GM18951 (cell line): ENCODE measurements around the gene BCL11A.

ENCODE experiments used
- POLR2A ChIP-seq: IDR thresholded peaks from 4 replicates; pipeline ENCODE4 v1.6.1; 2011; ENCODE audit warnings: mild to moderate bottlenecking; ENCODE audit not compliant: insufficient read length, insufficient read depth; ENCODE audit errors: extremely low read depth
- in situ Hi-C: fragments of 300-500 bp; cut with MboI; formaldehyde crosslinking; loops from one replicate; pipeline ENCODE4 v1.12.0; 2022; ENCODE audit warnings: low sequenced_read_pairs, mixed read lengths, inconsistent platforms; ENCODE audit not compliant: unreplicated experiment

BCL11A gene

DNA sequence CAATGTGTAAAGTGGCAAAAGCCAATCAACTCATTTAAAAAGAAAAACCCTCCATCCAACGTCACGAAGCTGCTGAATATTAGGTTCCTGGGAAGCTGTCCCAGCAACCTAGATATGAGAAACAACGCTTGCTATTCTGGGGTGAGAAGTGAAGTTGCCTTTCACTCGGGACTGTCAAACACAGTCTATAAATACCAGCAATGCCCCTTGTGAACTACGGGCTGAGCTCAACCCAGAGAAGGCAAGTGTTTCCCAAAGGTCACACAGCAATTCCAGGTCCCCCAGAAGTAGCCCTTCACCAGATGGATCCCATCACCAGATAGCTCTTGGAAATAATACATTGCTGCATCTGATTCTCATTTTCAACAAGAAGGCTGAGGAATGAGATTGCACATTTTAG lies 67.9 kb downstream of the BCL11A start:
- in situ Hi-C loops: no loop called here
- no peak for TF ChIP-seq POLR2A

DNA sequence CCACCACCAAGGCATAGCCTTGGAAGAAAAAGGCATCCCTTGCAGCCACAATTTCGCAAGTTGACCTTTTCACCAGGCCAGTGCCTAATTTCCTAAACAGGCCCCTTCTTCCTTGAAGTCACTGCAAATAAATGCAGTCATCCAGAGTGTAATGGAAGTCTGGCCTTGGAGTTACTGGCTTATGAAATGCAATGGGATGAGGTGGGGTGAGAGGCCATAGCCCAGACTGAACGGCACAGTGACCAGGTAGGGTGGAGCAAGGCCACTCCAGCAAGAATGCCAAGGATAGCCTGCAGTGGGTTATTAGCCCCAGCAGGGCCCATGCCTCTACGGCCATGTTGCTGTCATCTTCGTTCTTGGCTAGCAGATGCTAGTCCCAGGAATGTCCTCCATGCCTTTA lies 68.4 kb downstream of the BCL11A start:
- no peak for TF ChIP-seq POLR2A
- in situ Hi-C loops: no loop called here

DNA sequence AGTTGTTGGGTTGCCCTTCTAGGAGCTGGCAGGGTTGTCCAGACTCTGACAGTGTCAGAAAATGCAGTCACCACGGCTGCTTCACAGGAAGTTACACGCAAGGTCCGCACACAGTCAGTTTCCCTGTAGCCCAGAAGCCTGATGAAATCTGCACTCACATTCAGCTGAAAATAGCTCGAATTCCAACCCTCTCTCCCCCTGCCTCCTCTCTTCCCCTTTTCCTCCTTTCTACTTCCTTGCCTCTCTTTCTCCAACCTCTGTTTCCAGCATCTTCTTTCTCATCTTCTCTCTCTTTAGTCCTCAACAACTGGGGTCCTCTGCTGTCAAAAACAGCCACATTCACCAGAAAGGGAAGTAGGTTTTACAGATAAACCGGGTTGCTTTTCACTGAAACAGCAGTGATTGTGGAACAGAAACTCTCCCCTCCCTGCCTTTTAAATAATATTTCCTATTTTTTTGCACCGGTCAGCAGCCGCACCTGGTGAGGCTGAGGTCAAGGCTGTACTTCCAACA lies 69.3 kb downstream of the BCL11A start:
- in situ Hi-C loops: no loop called here
- no peak for TF ChIP-seq POLR2A

DNA sequence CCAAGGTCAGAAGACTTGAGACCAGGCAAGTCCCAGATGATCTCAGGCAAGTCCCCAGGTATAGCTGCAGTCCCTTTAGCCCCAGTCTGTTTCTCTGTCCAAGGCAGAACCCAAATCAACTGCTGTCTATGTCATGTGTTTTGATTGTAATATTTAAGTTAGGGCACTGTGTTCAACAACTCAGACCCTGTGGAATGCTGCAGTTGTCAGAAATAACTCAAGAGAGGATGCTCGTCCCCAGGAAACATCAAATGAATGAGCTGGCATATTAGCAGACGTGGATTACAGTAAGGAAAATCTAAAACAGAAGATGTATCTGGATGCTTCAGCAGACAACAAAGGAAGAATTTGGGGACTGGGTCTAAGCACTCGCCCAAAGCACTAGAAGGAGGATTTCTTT lies 70.1 kb downstream of the BCL11A start:
- no peak for TF ChIP-seq POLR2A
- in situ Hi-C loops: no loop called here

DNA sequence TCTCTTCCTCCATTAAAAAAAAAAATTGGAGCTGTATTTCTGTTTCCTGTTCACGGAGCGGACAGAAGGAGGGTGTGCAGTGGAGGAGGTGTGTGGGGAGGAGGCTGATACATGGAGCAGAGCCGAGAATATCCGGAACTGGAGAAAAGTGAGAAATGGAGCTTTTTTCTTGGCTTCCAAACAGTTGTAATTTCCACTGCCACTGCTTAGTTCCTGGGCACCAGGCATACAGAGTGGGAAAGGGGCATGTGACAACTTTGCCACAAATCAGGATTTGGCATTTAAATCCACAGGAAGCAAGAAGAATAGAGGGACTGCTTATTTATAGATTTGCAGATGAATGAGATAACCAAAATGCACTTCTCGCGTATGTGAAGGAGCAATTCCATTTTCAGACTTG lies 71.2 kb downstream of the BCL11A start:
- no peak for TF ChIP-seq POLR2A
- in situ Hi-C loops: no loop called here

DNA sequence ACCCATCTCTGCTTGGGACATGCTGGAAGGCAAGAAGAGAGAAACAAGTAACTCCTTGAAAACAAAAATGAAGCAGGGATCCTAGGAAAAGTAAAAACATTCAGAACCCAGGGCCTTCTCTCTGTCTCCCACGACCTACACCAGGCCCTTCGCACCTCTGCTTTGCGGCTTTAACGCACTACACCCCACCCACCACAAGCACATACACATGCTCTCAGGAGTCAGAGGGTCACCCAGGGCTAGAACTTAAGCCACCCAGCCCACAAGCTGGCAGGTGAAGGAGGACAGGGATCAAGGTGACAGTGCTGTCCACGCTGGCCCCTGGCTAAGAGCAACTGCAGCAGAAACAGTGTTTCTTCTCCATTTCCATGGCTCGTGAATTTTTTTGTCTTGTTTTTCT lies 72.2 kb downstream of the BCL11A start:
- TF ChIP-seq POLR2A: no peak
- in situ Hi-C loops: no loop called here

DNA sequence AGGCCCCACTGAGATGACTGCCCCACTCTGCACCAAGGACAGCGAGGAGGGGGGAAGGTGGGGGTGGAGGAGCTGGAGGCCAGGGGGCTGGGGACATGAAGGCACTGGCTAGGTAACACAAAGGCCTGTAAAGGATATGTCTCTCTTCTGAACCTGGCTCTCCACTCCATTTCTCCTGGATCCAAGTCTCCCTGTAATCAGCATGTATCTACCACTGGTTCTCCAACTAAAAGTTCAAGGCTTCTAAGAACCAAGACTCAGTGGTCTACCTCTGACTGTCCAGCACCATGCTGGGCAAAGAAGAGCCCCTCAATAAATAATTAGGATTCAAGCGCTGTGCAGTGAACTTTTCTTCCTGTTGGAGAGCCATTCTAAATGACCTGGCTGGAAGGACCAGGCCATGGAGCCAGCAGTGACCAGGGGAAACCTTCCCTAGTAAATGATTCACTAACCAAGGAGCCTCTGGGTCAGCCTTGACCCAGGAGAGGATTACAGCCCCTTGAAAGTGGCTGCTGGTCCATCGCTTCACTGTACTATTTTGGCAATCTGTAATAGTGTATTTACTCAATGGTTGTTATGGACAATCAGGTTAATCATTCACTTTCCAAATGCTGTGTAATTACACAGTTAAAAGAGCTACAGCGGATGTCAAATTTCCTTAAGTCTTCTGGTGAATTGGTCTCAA lies 73.2 kb downstream of the BCL11A start:
- no peak for TF ChIP-seq POLR2A
- in situ Hi-C loops: no loop called here

DNA sequence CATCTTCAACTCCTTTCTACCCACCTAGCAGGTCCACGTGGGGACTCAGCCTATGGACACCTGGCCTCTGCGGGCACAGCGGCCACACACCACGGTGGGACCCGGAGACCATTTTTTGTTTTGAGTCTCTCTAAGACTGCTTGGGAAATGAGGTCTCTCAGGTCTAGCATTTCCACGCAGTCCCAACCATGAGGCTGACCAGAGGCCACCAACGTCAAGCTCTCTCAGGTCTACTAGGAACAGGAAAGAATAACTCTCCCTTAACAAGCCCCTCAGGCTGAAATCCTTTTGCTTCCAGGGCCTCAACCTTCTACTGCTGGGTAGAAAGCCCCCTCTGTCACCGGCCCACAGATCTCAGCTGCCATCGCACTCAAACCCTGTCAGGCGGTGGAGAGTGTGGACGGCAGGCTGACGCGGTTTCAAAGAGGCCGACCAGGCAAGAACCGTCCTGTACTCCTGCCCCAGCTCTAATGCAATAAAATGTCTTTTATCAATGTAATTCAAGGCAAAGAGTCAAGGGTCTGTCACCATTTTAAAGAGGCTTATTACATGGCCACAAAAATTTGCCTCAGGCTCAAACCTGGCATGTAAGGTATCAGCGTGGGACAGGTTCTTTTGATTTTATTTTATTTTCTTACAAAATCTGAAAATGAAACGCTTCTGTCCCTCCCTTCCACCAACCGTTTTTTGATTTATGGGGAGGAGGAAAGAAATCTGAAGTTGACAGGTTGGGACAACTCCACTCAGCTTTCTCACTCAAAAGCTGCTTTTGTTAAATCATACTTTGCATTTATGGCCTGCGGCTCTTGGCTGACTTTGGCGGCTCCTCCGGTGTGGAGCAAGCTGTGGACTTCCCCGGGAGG lies 74.0 kb downstream of the BCL11A start:
- in situ Hi-C loops: no loop called here
- no peak for TF ChIP-seq POLR2A

DNA sequence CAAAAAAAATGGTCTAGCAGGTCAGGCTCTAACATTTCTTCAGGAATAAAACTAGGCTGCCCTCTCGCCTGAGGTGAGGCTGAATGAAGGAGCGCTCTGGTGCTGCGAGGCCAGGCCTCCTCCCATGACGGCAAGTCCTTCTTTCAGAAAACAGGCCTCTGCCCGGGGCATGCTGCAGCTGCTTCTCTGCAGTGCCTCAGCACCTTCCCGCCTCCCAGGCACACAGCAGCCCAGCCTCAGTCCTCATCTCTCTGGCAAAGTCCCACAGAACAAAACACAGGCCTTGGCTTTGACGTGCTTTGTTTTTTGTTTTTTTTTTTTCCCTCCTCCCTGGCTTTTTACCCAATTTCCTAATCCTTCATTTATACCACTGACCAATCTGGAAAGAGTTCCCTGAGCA lies 74.8 kb downstream of the BCL11A start:
- in situ Hi-C loops: no loop called here
- no peak for TF ChIP-seq POLR2A

DNA sequence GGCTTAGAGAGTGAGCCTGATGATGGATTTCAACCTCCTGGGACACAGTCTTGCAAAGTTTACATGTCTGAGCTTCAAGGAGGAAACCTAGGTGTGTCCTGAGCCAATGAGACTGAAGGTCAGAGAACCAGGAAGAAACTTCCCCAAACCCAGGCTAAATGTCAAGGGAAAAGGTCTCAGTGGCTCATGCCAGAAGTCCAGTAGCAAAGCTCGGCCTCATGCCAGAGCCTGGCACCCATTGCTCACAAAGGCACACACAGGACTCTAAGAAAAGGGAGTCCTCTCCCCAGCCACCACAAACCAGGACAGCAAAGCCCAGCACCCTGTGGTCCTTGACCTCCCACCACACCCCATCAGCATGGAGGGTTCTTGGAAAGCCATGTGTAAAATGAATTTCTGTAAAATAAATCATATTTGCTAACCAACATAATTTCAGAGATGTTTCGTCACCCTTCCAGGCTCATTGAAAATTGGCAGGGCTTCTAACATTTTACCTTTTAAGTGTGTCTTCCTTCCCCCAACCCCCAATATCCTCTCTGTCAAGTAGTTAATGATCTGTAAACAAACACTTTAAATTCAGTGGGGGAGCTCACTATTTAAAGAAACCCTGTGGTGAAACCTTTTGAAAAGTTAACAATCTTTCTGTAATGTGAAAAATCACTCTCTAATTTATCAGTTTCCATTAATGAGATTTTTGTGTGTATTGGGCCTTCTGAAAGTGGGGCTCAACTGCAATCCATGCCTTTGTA lies 77.1 kb downstream of the BCL11A start:
- in situ Hi-C loops: no loop called here
- TF ChIP-seq POLR2A: no peak

DNA sequence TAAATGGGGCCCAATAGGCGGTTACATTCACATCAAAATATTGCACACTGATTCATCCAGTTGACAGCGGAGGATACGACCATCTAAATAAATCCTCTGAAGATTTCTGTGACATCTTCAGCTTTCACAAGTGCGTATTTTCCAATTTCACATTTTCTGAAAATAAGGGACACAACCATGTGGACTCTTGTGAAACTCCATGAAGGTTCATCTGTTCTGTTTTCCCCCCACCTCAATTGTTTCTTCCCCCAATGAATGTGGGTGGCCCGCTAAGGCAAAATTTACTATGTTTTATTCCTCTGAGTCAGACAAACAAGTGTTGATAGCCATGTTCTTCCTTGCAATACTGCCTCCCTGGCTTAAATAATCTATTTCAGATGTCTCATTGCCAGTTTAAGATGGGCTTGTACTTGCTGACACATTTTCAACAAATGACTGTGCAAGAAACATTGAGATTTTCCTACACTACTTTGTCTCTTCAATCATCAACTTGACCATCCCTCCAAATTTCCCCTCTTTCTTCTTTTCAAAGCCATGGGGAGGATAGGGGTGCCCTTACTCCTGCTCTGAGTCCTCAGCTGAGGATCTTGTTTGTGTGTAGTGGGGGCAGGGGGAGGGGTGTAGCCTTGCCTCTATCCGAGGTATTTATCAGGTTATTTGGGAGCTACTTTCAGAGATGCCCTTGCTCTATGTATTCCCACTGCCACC lies 78.2 kb downstream of the BCL11A start:
- no peak for TF ChIP-seq POLR2A
- in situ Hi-C loops: no loop called here

DNA sequence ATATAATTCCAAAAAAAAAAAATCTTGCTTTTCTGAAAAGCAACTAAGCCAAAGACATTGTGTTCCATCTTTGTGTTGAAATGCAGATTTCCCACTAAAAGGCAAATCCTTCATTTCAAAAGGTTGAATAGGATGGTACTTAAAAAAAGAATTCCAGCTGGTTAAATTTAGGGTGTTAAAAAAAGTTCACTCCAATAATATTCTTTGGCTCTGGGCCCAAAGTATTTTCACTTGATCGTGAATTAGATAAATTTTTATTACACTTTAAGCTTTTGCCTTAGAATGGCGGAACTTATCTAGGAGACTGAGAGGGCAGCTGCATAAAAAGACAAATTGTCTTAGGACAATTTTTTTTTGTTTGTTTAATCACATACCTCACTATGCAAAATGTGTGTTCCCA lies 79.2 kb downstream of the BCL11A start:
- in situ Hi-C loops: no loop called here
- no peak for TF ChIP-seq POLR2A

DNA sequence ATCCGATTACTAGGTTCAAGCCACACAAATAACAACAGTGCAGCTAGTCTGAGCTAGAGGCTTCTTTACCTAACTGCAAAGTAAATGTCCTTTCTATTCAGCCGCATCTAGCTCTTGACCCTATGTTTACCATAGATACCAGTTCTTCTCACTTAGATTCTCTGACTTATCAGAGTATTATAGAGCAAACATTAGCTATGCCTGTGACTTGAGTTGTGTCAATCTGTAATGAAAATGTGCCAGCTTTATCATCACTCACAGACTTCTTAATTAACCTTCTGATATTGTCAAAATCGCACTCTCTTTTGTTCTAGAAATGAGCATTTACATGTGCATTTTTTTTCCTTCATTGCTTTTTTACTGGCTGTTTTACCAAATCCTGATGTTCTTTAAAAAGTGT lies 79.9 kb downstream of the BCL11A start:
- TF ChIP-seq POLR2A: no peak
- in situ Hi-C loops: no loop called here
